ENCODE measurements around the gene ZSWIM4. TPM values are rescaled to one million over a fixed set of nuclear protein-coding genes. Genes with fewer than 3 reads are reported as not detected.

ZSWIM4 gene
- total and polyA plus RNA-seq, 2 of the 13 experiments (the other 11 are each of a cell fraction or from before 2014, with no cell fraction given) = 0.33 to 0.86 TPM

- TF ChIP-seq SOX6 (IDR thresholded peaks at IDR 0.05) (no peak), SOX6 (CRISPR knock-in tag; IDR thresholded peaks at IDR 0.05) (peak; percentile 41; the same call in 1 of the 2 replicates), KDM2A (CRISPR knock-in tag; IDR thresholded peaks at IDR 0.05; ENCODE audit: borderline replicate concordance, low read depth) (peak; percentile 61), ZNF580 (CRISPR knock-in tag; IDR thresholded peaks at IDR 0.05; ENCODE audit: borderline replicate concordance, low read depth) (peak; percentile 52; the same call in 1 of the 2 replicates), ZKSCAN8 (CRISPR knock-in tag; IDR thresholded peaks at IDR 0.05; ENCODE audit: borderline replicate concordance) (peak; percentile 73; the same call in 1 of the 2 replicates), GATAD2A (CRISPR knock-in tag; IDR thresholded peaks at IDR 0.05) (peak; percentile 63), ZNF775 (CRISPR knock-in tag; IDR thresholded peaks at IDR 0.05; ENCODE audit: borderline replicate concordance) (no peak), DNMT3B (CRISPR knock-in tag; conservative IDR thresholded peaks at IDR 0.05) (no peak), ZNF607 (CRISPR knock-in tag; IDR thresholded peaks at IDR 0.05; ENCODE audit: borderline replicate concordance) (no peak; the same call in 1 of the 2 replicates), ZBTB3 (CRISPR knock-in tag; IDR thresholded peaks at IDR 0.05; ENCODE audit: borderline replicate concordance, low read depth) (no peak), ZBTB43 (CRISPR knock-in tag; conservative IDR thresholded peaks at IDR 0.05) (no peak), ZNF552 (CRISPR knock-in tag; IDR thresholded peaks at IDR 0.05; ENCODE audit: borderline replicate concordance) (no peak), SNAI1 (CRISPR knock-in tag; IDR thresholded peaks at IDR 0.05; ENCODE audit: borderline replicate concordance) (no peak), SP5 (CRISPR knock-in tag; IDR thresholded peaks at IDR 0.05; ENCODE audit: borderline replicate concordance, low read depth) (peak; percentile 95), ZBTB21 (CRISPR knock-in tag; IDR thresholded peaks at IDR 0.05) (peak; percentile 81), NFE2 (CRISPR knock-in tag; IDR thresholded peaks at IDR 0.05) (no peak), NFIC (IDR thresholded peaks at IDR 0.05; ENCODE audit: low read length) (peak; percentile 49; the same call in 1 of the 2 replicates), ASH2L (IDR thresholded peaks at IDR 0.05; ENCODE audit: insufficient read length, low read depth, low read length) (no peak), ZNF737 (CRISPR knock-in tag; IDR thresholded peaks at IDR 0.05; ENCODE audit: borderline replicate concordance) (no peak), ZNF121 (CRISPR knock-in tag; IDR thresholded peaks at IDR 0.05) (no peak), SOX13 (IDR thresholded peaks at IDR 0.05) (no peak), SOX13 (CRISPR knock-in tag; conservative IDR thresholded peaks at IDR 0.05 in 1 of 2, IDR thresholded peaks at IDR 0.05 in 1 of 2) (peak in 1 of 2 experiments; percentile 50; a peak in 1 of 4 replicates), ZNF18 (CRISPR knock-in tag; IDR thresholded peaks at IDR 0.05; ENCODE audit: insufficient replicate concordance) (peak; percentile 34), GABPA (IDR thresholded peaks at IDR 0.05; ENCODE audit: low read depth, low read length) (no peak), GABPA (CRISPR knock-in tag; IDR thresholded peaks at IDR 0.05; ENCODE audit: low read depth) (peak; percentile 44; the same call in 1 of the 2 replicates), ZNF616 (CRISPR knock-in tag; IDR thresholded peaks at IDR 0.05; ENCODE audit: low read depth) (no peak)
- TF ChIP-seq, protein P1, sequence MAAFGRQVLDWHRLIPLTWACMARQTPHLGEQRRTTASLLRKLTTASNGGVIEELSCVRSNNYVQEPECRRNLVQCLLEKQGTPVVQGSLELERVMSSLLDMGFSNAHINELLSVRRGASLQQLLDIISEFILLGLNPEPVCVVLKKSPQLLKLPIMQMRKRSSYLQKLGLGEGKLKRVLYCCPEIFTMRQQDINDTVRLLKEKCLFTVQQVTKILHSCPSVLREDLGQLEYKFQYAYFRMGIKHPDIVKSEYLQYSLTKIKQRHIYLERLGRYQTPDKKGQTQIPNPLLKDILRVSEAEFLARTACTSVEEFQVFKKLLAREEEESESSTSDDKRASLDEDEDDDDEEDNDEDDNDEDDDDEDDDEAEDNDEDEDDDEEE (CRISPR knock-in tag; IDR thresholded peaks at IDR 0.05) = peak; percentile 79; the same call in 1 of the 2 replicates
Observed at GRCh38 chr19:13846557-13847406, 51.5 kb downstream of the ZSWIM4 start (continued).
